Activated T-cell treated with anti-CD3 and anti-CD28 coated beads for 4 hours (primary cell): ENCODE measurements around the gene LIPE.

Experiments used
- DNase-seq: peaks from one replicate; pipeline ENCODE4 v3.0.0-alpha.2; 2020

Gene LIPE

GRCh38 chr19:42375415-42376176, 51.6 kb downstream of the LIPE start:
- no peak for DNase-seq

DNA sequence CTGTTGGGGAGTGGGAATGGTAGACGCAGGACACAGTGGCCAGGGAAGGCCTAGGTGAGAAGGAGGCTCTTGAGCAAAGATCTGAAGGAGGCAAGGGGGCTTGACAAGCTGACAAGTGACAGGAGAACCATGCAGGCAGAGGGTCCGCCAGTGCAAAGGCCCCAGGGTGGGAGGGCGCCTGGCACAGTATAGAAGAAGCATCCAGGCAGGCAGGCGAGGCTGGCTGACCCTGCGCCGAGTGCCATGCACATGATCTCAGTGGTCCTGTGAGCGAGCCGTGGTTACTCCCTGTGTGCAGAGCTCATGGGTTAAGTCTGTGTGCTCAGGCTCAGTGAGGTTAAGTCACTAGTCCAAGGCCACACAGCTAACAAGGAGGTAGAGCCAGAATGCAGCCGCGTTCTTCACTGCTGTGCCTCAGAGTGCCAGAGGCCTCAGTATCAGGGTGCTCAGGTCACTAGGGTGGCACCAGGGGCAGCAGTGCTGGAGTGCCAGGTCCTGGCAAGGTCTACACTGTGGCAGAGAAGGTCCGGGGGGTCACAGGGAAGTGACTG, 52.3 kb downstream of the LIPE start:
- DNase-seq: no peak

DNA sequence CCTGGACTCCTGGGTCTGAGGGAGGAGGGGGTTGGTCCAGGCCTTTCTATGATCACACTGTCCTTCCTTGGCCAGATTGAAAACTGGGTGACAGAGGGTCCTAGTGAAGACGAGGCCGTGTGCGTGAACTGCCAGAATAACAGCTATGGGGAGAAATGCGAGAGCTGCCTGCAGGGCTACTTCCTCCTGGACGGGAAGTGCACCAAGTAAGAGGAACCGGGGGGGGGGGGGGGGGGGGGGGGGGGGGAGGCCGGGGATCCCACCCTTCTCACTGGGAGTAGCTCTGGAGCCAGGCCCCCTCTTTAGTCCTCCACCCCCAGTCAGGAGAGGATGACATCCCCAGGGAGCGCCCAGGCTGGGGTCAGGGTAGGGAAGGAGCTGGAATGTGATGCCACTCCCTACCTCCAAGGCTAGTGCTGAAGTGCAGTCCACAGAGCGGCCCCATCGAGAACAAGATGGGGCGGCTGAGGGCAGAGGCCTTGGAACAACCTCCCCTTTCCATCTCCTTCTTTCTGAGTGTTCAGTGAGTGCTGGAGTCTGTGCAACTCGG, 56.5 kb downstream of the LIPE start:
- no peak for DNase-seq

DNA sequence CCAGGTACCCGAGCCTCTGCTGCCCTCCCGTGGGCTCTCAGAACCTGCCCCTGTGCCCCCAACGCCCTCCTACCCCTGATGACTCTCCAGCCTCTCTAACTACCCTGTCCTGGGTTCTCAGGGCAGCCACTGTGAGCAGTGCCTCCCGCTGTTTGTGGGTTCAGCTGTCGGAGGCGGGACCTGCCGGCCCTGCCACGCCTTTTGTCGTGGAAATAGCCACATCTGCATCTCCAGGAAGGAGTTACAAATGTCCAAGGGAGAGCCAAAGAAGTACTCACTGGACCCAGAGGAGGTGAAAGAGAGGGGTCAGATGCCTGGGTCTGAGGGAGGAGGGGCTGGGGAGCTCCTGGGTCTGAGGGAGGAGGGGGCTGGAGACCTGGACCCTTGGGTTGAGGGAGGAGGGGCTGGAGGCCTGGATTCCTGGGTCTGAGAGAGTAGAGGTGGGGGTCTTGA, 57.1 kb downstream of the LIPE start:
- no peak for DNase-seq

DNA sequence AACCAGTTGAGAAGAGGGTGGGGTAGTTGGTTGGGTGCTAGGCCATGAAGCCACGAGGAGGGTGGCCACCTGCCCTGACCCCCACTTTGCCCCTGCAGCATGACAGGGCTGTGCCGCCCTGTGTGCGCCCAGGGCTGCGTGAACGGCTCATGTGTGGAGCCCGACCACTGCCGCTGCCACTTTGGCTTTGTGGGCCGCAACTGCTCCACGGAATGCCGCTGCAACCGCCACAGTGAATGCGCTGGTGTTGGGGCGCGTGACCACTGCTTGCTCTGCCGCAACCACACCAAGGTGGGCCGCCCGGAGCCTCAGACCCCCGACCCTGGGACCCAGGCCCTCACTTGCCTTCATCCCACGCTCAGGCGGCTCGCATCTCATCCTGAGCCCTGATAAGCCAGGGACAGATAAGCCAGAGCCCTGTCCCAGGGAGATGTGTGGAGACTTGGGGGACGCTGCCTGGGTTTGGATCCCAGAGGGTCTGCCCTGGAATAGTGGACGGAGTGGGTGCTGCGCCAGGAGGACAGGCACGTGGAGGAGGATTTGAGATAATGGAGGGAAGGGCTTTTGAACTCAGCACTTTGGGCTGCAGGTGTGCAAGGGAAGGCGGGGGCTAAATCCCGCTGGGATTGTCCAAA, 57.6 kb downstream of the LIPE start:
- no peak for DNase-seq

DNA sequence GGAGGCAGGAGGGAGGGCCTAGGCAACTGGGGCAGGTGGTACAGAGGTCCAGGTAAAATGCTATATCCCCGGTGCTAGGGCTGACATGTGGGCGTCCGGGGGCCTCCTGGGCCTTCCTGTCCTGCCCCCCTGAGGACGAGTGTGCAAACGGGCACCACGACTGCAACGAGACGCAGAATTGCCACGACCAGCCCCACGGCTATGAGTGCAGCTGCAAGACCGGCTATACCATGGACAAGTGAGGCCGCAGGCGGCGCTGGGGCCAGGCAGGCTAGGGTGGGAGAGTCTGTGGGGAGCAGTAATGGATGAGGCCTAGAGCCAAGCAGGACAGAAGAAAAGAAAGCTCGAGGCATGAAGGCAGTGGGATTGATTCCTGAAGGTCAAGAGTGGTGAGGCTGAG, 58.4 kb downstream of the LIPE start:
- no peak for DNase-seq

GRCh38 chr19:42368360-42368759, 58.8 kb downstream of the LIPE start:
- DNase-seq: no peak

- no peak for DNase-seq
Measured at GRCh38 chr19:42367929-42368328, 59.3 kb downstream of the LIPE start.

DNA sequence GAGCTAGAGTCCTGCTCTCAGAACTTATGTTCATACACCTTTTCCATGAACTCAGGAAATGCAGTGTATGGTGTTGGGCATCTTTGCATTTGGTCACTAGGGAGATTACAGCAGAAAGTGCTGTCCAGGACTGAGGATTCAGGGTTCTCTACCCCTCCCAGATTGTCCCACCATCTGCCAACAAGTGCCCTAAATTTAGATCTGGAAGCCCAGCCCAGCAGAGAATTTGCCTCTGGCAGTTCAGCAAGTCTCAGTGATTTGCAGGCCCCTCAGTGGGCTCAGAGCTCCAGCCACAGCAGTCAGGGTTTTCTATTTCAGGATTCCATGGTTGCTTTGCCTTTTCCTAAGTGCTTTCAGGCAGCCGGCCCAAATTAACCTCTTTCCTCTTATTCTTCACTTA, 60.5 kb downstream of the LIPE start:
- DNase-seq: no peak

- DNase-seq: no peak
Measured at GRCh38 chr19:42363614-42364346, 63.4 kb downstream of the LIPE start.

- DNase-seq: no peak
Measured at GRCh38 chr19:42362891-42363440, 64.2 kb downstream of the LIPE start.

DNA sequence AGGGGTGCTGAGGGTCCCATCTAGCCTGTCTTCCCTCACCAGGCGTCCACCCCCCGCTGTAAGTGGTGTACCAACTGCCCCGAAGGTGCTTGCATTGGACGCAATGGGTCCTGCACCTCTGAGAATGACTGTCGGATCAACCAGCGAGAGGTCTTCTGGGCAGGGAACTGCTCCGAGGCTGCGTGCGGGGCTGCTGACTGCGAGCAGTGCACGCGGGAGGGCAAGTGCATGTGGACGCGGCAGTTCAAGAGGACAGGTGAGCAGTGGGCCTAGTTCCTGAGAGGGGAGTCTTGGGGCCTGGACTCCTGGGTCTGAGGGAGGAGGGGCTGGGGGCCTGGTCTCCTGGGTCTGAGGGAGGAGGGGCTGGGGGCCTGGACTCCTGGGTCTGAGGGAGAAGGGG, 64.8 kb downstream of the LIPE start:
- no peak for DNase-seq

- no peak for DNase-seq
Measured at GRCh38 chr19:42361545-42361910, 65.7 kb downstream of the LIPE start.

GRCh38 chr19:42360787-42361544, 66.2 kb downstream of the LIPE start:
- no peak for DNase-seq

DNA sequence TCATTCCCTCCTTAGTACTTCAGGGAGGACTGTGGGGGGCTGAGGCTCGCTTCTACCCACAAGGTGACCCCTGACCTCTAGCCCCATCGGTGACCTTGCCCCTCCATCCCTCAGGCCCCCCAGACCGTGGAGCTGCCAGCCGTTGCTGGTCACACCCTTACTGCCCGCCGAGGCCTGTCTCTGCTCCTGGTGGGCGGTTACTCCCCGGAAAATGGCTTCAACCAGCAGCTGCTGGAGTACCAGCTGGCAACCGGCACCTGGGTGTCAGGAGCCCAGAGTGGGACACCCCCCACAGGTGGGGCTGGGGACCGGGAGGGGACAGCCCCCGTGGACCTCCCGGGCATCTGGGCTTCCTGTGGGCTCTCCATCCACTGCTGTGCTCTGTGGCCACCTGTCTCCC, 69.9 kb downstream of the LIPE start:
- DNase-seq: no peak

GRCh38 chr19:42356686-42357085, 70.5 kb downstream of the LIPE start:
- no peak for DNase-seq

DNA sequence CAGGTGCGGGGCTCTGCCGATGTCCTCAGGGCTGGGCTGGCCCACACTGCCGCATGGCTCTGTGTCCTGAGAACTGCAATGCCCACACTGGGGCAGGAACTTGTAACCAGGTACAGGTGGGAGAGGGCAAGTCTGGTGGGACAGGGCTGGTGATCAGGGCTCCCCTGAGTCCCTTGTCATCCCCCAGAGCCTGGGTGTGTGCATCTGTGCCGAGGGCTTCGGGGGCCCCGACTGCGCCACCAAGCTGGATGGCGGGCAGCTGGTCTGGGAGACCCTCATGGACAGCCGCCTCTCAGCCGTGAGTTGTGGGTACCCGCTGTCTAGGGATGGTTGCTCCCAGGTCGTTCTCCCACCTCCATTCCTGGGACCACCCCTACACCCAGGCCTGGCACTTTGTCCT, 71.3 kb downstream of the LIPE start:
- no peak for DNase-seq

- DNase-seq: no peak
Measured at GRCh38 chr19:42353341-42354015, 73.7 kb downstream of the LIPE start.

GRCh38 chr19:42352301-42353259, 74.6 kb downstream of the LIPE start:
- DNase-seq: no peak
